Measurements from ENCODE around the gene ZNF268.

DNA sequence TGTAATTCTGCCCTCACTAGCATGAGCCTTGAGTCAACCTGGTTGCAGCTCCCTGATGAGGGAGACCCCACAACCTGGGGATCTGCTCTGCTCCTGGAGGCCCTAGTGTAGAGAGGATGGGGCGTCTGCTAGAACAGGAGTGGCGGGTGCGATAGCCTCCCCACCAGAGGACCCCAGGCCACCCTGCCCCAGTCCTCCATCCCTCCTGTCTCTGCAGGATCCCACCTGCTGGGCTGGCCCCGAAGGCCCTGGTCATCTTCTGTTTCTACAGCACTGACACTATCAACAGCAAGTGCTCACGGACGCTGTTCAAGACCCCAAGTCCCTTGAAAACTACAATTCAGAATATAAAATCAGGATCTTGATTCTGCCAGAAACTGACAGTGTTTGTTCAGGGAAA is 39.2 kb downstream of the ZNF268 start:
- TF ChIP-seq, protein P1, sequence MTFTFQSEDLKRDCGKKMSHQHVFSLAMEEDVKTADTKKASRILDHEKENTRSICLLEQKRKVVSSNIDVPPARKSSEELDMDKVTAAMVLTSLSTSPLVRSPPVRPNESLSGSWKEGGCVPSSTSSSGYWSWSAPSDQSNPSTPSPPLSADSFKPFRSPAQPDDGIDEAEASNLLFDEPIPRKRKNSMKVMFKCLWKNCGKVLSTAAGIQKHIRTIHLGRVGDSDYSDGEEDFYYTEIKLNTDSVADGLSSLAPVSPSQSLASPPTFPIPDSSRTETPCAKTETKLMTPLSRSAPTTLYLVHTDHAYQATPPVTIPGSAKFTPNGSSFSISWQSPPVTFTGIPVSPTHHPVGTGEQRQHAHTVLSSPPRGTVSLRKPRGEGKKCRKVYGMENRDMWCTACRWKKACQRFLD (tag by site-specific recombination; IDR thresholded peaks at IDR 0.05), result no peak
- TF ChIP-seq, protein P2, sequence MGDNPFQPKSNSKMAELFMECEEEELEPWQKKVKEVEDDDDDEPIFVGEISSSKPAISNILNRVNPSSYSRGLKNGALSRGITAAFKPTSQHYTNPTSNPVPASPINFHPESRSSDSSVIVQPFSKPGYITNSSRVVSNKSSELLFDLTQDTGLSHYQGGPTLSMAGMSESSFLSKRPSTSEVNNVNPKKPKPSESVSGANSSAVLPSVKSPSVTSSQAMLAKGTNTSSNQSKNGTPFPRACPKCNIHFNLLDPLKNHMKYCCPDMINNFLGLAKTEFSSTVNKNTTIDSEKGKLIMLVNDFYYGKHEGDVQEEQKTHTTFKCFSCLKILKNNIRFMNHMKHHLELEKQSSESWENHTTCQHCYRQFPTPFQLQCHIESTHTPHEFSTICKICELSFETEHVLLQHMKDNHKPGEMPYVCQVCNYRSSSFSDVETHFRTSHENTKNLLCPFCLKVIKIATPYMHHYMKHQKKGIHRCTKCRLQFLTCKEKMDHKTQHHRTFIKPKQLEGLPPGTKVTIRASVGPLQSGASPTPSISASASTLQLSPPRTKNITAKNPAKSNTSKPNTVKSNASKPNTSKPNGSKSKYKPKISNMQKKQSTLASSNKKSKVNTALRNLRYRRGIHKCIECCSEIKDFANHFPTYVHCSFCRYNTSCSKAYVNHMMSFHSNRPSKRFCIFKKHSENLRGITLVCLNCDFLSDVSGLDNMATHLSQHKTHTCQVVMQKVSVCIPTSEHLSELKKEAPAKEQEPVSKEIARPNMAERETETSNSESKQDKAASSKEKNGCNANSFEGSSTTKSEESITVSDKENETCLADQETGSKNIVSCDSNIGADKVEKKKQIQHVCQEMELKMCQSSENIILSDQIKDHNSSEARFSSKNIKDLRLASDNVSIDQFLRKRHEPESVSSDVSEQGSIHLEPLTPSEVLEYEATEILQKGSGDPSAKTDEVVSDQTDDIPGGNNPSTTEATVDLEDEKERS (tag by site-specific recombination; IDR thresholded peaks at IDR 0.05), result no peak
- TF ChIP-seq ZBTB20 (tag by site-specific recombination; IDR thresholded peaks at IDR 0.05) (no peak), ZBTB8A (tag by site-specific recombination; IDR thresholded peaks at IDR 0.05) (no peak)

Measured in HEK293 (cell line).